HG03103 (cell line): Measurements from ENCODE around the gene USP21.

Experiments used
- ATAC-seq: cut with Tn5 transposase; IDR thresholded peaks from one replicate; pipeline ENCODE4 v1.9.1; 2021; ENCODE audit warnings: low read depth; ENCODE audit not compliant: unreplicated experiment

USP21 gene

DNA sequence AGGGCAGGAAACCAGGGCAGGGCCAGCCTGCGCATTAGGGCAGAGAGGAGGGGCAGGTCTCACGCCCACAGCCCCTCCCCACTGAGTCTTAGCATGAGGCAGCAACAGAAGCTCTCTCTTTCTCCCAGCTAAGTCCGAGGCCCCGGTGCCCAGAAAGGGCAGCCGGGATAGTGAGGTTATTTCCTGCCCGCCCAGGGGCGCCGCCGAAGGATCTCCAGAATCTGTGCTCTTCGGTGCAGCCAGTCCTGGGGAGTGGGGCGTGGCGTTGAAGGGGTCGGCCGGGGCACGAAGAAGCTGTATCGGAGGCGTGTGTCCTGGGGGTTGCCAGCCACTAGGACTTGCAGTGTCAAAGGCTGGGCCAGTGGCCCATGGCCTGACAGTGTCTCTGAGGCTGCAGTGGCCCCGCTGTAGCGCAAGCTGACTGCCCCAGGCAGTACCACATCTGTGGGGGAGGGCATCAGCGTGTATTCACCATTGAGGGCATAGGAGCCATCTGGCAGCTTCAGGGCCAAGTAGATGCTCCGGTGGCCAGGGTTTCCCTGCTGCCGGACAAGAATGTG, 31.7 kb downstream of the USP21 start:
- ATAC-seq: no peak

DNA sequence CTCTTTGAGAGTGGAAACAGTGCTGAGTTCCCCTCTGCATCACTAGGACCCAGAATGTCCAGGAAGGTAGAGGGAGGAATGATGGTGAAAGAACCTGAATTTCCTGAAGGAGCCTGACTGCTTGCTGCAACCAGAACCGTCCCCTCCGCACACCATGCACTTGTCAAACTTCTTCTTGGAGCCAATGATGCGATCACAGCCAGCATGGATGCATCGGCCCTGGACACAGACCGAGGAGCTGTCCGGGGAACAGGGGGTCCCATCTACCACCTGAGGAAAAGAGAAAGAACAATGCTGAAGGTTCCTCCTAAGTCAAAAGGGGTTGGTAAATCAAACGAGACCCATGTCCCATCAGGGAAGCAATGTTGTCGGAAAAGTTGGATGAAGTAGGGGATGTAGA, 32.7 kb downstream of the USP21 start:
- no peak for ATAC-seq

- no peak for ATAC-seq
Measured at GRCh38 chr1:161192476-161193465, 33.5 kb downstream of the USP21 start.

DNA sequence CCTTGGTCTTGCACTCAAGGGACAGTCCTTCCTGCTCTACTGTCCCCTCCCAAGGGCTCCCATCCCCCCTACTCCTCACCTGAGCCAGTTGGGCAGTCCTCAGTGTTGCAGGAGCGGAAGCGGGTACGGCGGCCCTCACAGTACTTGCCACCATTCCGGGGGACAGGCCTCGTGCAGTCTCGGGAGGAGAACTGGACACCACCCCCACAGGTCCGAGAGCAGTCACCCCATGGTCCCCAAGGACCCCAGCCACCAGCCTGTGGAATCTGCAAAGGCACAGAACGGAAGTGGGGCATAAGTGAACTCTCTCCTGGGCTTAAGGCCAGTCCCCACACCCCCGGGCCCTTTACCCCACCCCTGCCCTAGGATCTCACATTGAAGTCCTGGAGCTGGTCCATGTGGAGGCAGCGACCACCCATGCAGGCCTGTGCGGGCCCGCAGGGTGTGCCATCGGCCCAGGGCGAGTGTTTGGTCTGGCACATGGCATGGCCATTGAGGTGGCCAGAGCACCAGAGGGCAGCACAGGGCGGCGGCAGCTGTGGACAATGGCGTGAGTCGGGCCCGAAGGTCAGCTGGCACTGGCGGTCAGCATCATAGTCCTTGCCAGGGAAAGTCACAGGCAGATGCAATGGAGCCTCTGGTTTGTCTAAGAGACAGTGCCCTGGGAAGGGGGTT, 34.4 kb downstream of the USP21 start:
- ATAC-seq: no peak

DNA sequence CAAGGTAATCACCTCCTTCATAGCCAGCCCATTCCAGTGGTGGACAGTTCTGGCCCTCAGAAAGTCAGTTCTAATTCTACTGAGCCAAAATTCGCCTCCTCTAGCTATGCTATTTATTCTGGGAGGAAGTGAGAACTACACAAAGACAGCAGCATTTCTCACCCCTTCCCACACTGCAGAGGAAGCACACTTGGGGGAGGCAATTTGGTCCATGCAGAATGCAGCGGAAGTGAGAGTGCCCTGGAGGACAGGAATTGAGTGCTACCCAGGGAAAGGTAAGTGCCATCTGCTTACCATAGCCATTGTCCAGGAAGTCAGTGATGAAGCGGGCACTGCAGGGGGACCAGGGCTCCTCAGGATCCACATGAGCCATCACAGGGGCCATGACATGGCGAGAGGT, 35.9 kb downstream of the USP21 start:
- no peak for ATAC-seq

- no peak for ATAC-seq
Measured at GRCh38 chr1:161196111-161196510, 36.8 kb downstream of the USP21 start.

DNA sequence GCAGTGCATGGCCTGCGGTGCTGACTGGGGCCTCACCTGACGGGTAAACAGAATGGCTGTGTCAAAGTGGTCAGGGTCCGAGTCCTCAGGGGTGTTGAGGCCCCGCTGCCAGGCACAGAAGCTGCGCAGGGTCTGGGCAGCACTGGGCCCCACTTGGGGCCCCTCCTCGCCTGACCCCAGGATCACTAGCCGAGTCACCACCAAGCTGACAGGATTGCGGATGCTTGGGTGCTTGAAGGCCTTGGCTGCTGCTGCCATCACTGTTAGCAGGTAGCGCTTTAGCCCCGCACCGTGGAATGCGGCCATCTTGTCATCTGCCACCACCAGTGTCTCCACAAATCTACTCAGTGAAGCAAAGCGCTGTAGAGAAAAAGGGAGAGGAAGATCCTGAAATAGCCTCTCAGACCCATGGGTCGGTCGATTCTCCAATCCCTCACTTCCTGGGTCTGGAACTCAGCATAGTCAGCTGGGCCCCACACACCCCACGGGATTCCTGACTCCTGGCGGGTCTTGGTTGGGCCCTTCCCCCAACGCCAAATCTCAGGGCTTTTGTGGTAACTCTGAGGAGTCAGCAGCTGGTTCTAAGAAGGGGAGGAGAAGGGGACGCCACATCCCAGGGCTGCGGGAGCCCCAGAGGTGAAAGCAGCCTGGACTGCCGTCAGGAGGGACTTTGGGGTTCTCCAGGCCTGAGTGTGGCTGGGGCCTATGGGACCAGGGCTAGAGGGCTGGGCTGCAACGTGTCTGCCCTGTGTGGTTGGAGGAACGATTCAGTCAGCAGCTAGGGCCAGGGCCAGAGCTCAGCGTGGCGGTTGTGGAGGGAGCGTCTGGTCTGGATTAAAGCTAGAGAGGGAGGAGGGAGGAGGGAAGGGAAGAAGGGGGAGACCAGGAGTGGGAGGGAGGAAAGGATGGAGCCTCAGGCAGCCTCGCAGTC, 37.5 kb downstream of the USP21 start:
- ATAC-seq: no peak

DNA sequence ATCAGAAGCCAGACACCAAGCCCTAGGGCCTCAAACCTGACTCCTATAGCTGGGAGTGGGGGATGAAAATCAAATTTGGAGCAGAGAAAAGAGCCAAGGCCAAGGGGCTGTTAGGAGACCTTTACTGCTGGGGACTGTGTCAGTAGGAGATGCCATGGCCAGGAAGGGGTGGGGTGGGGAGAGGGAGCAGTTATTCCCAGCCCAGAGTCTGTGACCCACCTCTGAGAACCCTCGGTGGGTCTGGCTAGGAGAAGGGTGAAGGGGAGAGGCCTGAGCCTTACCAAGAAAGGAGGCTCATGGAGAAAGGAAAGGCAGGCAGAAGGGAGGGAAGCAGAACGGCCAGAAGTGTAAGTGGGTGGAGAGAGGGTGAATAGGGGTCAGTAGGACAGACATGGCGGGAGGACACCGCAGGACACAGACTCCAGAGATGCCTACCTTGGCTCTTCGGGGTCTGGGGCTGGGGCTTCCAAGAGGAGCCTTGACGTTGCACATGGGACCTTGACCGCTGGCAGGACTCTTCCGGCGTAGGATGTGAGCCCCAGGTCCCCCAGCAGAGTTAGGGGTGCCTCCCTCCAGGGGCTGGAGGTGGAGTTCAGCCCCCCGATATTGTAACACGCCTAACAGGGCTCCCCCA, 38.4 kb downstream of the USP21 start:
- ATAC-seq: no peak

DNA sequence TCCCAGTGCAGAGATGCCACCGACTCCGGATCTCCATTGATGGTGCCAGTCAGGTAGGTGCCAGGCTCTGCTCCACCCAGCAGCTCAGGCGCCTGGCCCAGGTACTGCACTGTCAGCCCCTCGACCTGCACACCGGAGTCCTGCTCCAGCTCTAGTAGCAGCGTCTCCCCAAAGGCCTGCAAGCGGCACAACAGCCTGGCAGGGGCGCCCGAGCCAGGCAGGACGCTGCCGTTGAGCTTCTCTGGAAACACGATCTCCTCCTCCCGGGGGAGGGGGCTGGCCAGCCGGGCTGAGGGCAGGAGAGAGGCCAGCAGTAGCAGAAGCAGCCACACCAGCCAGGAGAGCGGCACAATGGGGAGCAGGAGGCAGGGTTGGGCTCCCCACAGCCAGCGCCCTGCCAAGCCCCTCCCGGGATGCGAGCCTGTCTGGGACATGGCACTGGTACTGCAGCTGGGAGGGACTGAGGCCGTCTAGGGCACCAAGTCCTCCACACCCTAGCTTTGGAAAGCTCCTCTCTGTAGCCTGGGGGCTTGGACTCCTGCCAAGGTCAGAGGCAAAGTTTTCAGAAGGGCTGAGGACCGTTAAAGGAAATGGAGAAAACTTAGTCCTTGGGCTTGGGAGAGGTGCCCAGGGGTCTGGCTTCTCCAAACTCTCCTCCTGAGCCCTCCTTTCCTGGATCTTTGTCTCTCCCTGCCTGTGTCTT, 39.0 kb downstream of the USP21 start:
- no peak for ATAC-seq

DNA sequence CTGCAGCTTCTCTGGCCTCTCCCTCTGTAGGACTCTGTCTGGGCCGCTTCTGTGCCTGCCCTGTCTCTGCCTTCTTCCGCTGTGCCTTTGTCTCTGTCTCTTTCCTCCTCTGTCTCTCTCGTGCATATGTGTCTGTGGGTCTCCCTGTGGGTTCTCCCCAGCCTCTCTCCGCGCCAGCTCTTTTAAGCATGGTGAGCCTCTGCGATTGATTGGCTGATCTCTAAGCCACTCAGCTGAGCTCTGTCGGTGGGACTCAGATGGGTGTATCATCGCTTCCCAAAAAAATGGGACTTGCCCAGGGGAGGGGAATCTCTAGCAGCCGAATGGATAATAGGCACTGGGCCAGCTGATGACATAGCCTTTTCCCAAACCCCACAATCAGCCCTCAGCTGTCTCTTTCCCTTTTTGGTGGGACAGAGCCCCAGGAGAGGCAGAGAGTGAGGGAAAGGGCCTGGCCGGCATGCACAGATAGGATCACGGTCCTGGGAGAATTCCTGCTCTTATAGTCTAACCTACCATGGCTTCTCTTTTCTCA, 39.7 kb downstream of the USP21 start, which contains the start of gene ADAMTS4:
Gene ADAMTS4 (minus strand): TSS at position 158 of the 535 bp plus-strand sequence. CDS start 427 bp downstream, outside the sequence.
- no peak for ATAC-seq

DNA sequence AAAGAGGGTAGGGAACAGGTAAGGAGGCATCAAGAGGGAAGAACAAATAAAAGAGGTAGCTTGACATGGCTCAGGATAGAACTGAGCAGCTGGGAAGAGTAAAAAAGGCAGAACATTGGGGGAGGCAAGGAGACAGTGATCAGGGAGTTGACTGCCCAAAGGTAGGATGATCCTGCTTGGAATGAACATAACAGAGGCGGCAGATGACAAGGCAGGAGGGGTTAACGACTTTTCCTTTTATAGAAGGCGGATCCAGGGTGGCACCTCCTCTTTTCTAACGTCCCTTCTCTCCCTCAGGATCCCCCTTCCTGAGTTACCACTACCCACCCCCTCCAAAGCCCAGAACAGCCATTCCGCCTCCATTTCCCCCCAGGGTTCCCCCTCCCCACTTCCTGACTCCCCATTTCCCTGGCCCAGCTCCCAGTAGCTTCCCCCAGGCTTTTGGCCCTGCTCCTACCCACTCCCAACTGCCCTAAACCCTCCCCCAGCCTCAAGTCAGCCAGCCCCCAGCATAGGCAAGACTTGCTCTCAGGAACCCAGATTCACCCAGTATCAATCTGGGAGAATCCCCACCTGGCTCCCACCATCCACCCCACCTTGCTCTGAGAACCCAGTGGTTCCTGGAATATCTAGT, 40.3 kb downstream of the USP21 start:
- ATAC-seq: no peak

- no peak for ATAC-seq
Measured at GRCh38 chr1:161200421-161200991, 41.2 kb downstream of the USP21 start.

DNA sequence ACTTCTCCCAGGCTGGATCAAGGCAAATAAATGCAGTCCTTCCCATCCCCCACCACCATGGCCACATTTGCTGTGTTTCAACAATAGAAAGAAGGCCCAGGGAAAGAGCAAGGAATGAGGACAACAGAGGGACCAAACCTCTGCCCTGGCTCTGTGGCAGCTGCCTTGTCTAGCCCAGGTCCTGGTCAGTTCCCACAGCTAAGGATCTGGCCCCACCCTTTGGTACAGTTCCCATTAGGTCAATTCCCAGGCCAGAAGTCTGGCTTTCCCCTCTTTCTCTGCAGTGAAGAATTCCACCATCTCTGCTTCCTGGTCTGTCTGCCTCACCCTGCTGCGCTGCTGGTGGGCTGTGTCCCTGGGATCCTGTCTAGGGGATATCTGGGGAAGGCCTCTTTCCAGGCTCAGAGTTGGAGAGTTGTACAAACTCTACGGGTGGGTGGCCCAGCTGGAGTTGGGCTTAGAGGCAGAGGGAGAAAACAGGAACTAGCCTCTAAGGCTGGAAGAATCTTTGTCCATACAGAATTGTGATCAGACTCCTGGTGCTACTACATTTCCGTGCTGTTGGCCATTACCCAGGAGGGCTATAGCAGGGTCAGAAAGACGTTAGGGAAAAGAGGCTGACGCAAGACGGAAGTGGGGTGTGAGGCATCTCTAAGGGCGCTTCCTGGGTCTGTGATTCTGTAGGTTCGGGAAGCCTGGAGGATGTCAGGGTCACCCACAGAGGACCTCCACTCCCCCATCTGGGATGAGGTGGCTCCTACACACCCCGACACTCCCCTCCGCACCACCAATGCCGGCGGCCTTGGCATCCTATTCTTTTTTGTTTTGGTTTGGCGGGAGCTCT, 41.9 kb downstream of the USP21 start:
- no peak for ATAC-seq

- ATAC-seq: peak; percentile 95
Measured at GRCh38 chr1:161201836-161202712, 42.8 kb downstream of the USP21 start, which contains the start of gene NDUFS2. Gene NDUFS2, plus strand, starts transcription at chr1:161202367. Its CDS starts 19 bp downstream, at chr1:161202386.

DNA sequence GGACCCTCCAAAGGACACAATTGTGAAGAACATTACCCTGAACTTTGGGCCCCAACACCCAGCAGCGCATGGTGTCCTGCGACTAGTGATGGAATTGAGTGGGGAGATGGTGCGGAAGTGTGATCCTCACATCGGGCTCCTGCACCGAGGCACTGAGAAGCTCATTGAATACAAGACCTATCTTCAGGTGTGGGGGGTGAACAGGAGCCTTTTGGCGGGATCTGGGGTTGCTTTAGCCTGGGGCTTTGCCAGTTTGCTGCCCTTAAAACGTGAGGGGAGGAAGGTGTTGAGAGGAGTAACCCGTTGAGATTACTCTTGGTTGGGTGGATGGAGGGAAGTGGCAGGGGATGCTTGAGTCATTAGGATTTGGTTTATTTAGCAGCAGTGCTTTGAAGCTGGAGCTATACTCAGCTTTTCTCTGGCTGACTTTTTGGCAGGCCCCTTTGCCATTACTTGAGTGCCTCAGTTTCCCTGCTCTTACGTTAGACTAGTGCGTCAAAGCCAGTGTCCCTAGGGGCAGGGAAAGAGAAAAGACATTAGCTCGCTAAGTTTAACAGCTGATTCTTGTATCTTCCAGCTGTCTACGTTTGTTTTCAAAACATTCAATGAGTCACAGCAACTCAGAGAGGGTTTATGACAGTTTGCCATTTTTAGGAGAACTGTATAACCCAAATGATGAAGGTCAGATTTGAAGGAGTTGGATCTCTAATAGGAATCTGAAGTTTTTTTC, 47.3 kb downstream of the USP21 start:
- no peak for ATAC-seq
